H1 (cell line): ENCODE measurements around the gene MAPK1. TPM values are rescaled to one million over a fixed set of nuclear protein-coding genes. Genes with fewer than 3 reads are reported as not detected.

Source experiments
- CTCF ChIA-PET: fragments of 300-600 bp; sonication (Branson Sonifier 250); formaldehyde crosslinking; loops from one replicate; lab custom pipeline; 2021; ENCODE audit not compliant: partially characterized antibody; lab: Charles Lee
- POLR2A ChIA-PET: fragments of 300-600 bp; sonication (Branson Sonifier 250); formaldehyde crosslinking; loops from one replicate; lab custom pipeline; 2021; ENCODE audit warnings: inconsistent platforms; ENCODE audit not compliant: partially characterized antibody; lab: Charles Lee
- DNase-seq, 2 experiments: peaks; one replicate each; pipeline versions ENCODE4 v3.0.0 to v3.0.0-alpha.2; 2010 to 2022; ENCODE audit warnings: low spot score in 2 of 2, low read depth in 1 of 2, mixed read lengths in 1 of 2
- FAIRE-seq: peaks from 2 replicates; lab custom pipeline; 2011; peaks lifted over from hg19 to GRCh38; lab: Jason Lieb, UNC
- H2AFZ ChIP-seq: 2 replicates; pipeline ENCODE4 v1.8.1; 2012; ENCODE audit warnings: low read length, inconsistent platforms
- H2AK5ac ChIP-seq: 2 replicates; pipeline ENCODE4 v1.6.1; 2013; ENCODE audit warnings: low read depth, low read length
- H2BK120ac ChIP-seq: replicated peaks from 2 replicates; pipeline ENCODE3; 2013; ENCODE audit warnings: low read depth, low read length, inconsistent platforms
- H2BK12ac ChIP-seq: 2 replicates; pipeline ENCODE4 v1.6.1; 2013; ENCODE audit warnings: low read depth, low read length
- H2BK15ac ChIP-seq: 2 replicates; pipeline ENCODE4 v1.6.1; 2013; ENCODE audit warnings: low read length
- H2BK20ac ChIP-seq: 2 replicates; pipeline ENCODE4 v1.6.1; 2013; ENCODE audit warnings: low read length
- H2BK5ac ChIP-seq: 2 replicates; pipeline ENCODE4 v1.6.1; 2013; ENCODE audit warnings: low read depth, low read length
- H3K14ac ChIP-seq: 2 replicates; pipeline ENCODE4 v1.6.1; 2013; ENCODE audit warnings: inconsistent platforms; ENCODE audit not compliant: insufficient read length
- H3K18ac ChIP-seq: 2 replicates; pipeline ENCODE4 v1.6.1; 2013; ENCODE audit warnings: low read length; ENCODE audit errors: extremely low read depth
- H3K23ac ChIP-seq: 2 replicates; pipeline ENCODE4 v1.6.1; 2013; ENCODE audit warnings: inconsistent platforms; ENCODE audit not compliant: insufficient read length
- H3K23me2 ChIP-seq: 2 replicates; pipeline ENCODE4 v1.6.1; 2013; ENCODE audit warnings: low read depth, low read length
- H3K27ac ChIP-seq: 2 replicates; pipeline ENCODE4 v1.6.1; 2011; ENCODE audit warnings: low read depth, low read length, inconsistent platforms
- H3K27me3 ChIP-seq, 4 experiments: replicated peaks in 1 of 4; 1 replicate in 1 of 4; 2 replicates in 3 of 4; pipeline versions ENCODE4 v1.6.1 to v1.8.1; 2011 to 2013; ENCODE audit warnings: low read length in 3 of 4, mild to moderate bottlenecking in 3 of 4, inconsistent platforms in 2 of 4, mixed read lengths in 2 of 4, moderate library complexity in 1 of 4; ENCODE audit not compliant: control insufficient read depth in 3 of 4, insufficient read depth in 3 of 4; ENCODE audit errors: extremely low read depth in 1 of 4
- H3K36me3 ChIP-seq, 4 experiments: 2 replicates each; pipeline versions ENCODE4 v1.6.1 to v1.8.1; 2011 to 2013; ENCODE audit warnings: mild to moderate bottlenecking in 4 of 4, low read length in 3 of 4, moderate library complexity in 2 of 4, control low read depth in 1 of 4, inconsistent platforms in 1 of 4; ENCODE audit not compliant: insufficient read depth in 4 of 4, control insufficient read depth in 2 of 4
- H3K4ac ChIP-seq: replicated peaks from 2 replicates; pipeline ENCODE3; 2013; ENCODE audit warnings: low read length, low read depth, mixed read lengths, inconsistent platforms; ENCODE audit not compliant: insufficient read length
- H3K4me1 ChIP-seq, 4 experiments: replicated peaks in 1 of 4; 1 replicate in 1 of 4; 2 replicates in 3 of 4; pipeline versions ENCODE4 v1.6.1 to v1.8.1; 2011 to 2013; ENCODE audit warnings: low read length in 3 of 4, inconsistent platforms in 2 of 4, mixed read lengths in 1 of 4; ENCODE audit not compliant: insufficient read depth in 4 of 4, control insufficient read depth in 3 of 4
- H3K4me2 ChIP-seq, 2 experiments: 2 replicates each; pipeline versions ENCODE4 v1.6.1 to v1.8.1; 2011 to 2013; ENCODE audit warnings: low read depth in 2 of 2, low read length in 2 of 2, control low read depth in 1 of 2, inconsistent platforms in 1 of 2, mild to moderate bottlenecking in 1 of 2; ENCODE audit not compliant: insufficient read depth in 1 of 2
- H3K4me3 ChIP-seq, 4 experiments: fragments of 200-600, 300-600 bp in 1 of 4; sonication (generic), shearing (Covaris generic), sonication (Bioruptor Twin) in 1 of 4; 2 replicates each; pipeline versions ENCODE4 v1.5.1 to v1.8.1; 2011 to 2016; ENCODE audit warnings: low read length in 4 of 4, low read depth in 3 of 4, control low read depth in 2 of 4, inconsistent platforms in 2 of 4, mild to moderate bottlenecking in 2 of 4, mixed read lengths in 1 of 4, moderate library complexity in 1 of 4; ENCODE audit not compliant: insufficient read depth in 2 of 4; ENCODE audit errors: extremely low read depth in 1 of 4
- H3K56ac ChIP-seq: replicated peaks from 2 replicates; pipeline ENCODE3; 2013; ENCODE audit warnings: low read depth, mild to moderate bottlenecking, mixed read lengths, low read length, inconsistent platforms; ENCODE audit not compliant: insufficient read length
- H3K79me1 ChIP-seq: 2 replicates; pipeline ENCODE4 v1.6.1; 2013; ENCODE audit warnings: low read depth, low read length, control low read depth
- H3K79me2 ChIP-seq, 2 experiments: 2 replicates each; pipeline versions ENCODE4 v1.6.1 to v1.8.1; 2012 to 2013; ENCODE audit warnings: low read length in 2 of 2, mild to moderate bottlenecking in 2 of 2, inconsistent platforms in 1 of 2; ENCODE audit not compliant: insufficient read depth in 2 of 2, control insufficient read depth in 1 of 2
- H3K9ac ChIP-seq, 4 experiments: replicated peaks in 1 of 4; 1 replicate in 1 of 4; 2 replicates in 3 of 4; pipeline versions ENCODE4 v1.6.1 to v1.8.1; 2011 to 2013; ENCODE audit warnings: low read depth in 3 of 4, low read length in 3 of 4, control low read depth in 2 of 4, mild to moderate bottlenecking in 2 of 4, moderate library complexity in 2 of 4, inconsistent platforms in 1 of 4; ENCODE audit errors: extremely low read depth in 1 of 4
- H3K9me3 ChIP-seq, 2 experiments: 2 replicates each; pipeline versions ENCODE4 v1.6.1 to v1.8.1; 2012 to 2013; ENCODE audit warnings: mild to moderate bottlenecking in 2 of 2, moderate library complexity in 2 of 2, control low read depth in 1 of 2, inconsistent platforms in 1 of 2, low read depth in 1 of 2, low read length in 1 of 2, mixed read lengths in 1 of 2; ENCODE audit not compliant: insufficient read depth in 2 of 2
- H4K20me1 ChIP-seq, 2 experiments: replicated peaks in 1 of 2; 2 replicates each; pipeline versions ENCODE3 to v1.8.1; 2011 to 2013; ENCODE audit warnings: inconsistent platforms in 2 of 2, low read length in 2 of 2, mild to moderate bottlenecking in 1 of 2; ENCODE audit not compliant: insufficient read depth in 2 of 2, control insufficient read depth in 1 of 2
- H4K5ac ChIP-seq: 2 replicates; pipeline ENCODE4 v1.6.1; 2013; ENCODE audit warnings: low read length, low read depth, mixed read lengths, inconsistent platforms; ENCODE audit not compliant: insufficient read length
- H4K8ac ChIP-seq: 2 replicates; pipeline ENCODE4 v1.8.0; 2013; ENCODE audit warnings: mild to moderate bottlenecking, moderate library complexity, low read length, inconsistent platforms; ENCODE audit not compliant: insufficient read depth; ENCODE audit errors: extremely low read depth
- H4K91ac ChIP-seq: replicated peaks from 2 replicates; pipeline ENCODE3; 2013; ENCODE audit warnings: low read length, mixed read lengths, inconsistent platforms; ENCODE audit not compliant: insufficient read length
- BACH1 ChIP-seq: IDR thresholded peaks from 2 replicates; pipeline ENCODE4 v1.6.1; 2012; ENCODE audit warnings: low read length, improper control_type of control experiment
- BCL11A ChIP-seq, 2 experiments: IDR thresholded peaks; one replicate each; pipeline ENCODE4 v1.6.1; 2011; ENCODE audit warnings: low read depth in 2 of 2, low read length in 2 of 2, mild to moderate bottlenecking in 2 of 2
- BRCA1 ChIP-seq: IDR thresholded peaks from 2 replicates; pipeline ENCODE4 v1.6.1; 2012; ENCODE audit warnings: low read depth, low read length, improper control_type of control experiment
- CHD1 ChIP-seq: IDR thresholded peaks from 2 replicates; pipeline ENCODE4 v1.6.1; 2012; ENCODE audit warnings: low read depth, low read length, improper control_type of control experiment
- CHD2 ChIP-seq: IDR thresholded peaks from 2 replicates; pipeline ENCODE4 v1.6.1; 2012; ENCODE audit warnings: low read length, improper control_type of control experiment
- FOSL1 ChIP-seq: IDR thresholded peaks from 2 replicates; pipeline ENCODE4 v1.6.1; 2011; ENCODE audit warnings: mild to moderate bottlenecking, low read depth, low read length, moderate library complexity; ENCODE audit not compliant: insufficient read depth
- HDAC6 ChIP-seq: IDR thresholded peaks from one replicate; pipeline ENCODE4 v1.7.1; 2012; ENCODE audit warnings: low read depth, mild to moderate bottlenecking, inconsistent platforms, low read length, moderate library complexity
- NRF1 ChIP-seq: IDR thresholded peaks from 2 replicates; pipeline ENCODE4 v1.6.1; 2011; ENCODE audit warnings: mild to moderate bottlenecking, low read depth, low read length, improper control_type of control experiment
- RAD21 ChIP-seq, 2 experiments: IDR thresholded peaks in 1 of 2; conservative IDR thresholded peaks in 1 of 2; 2 replicates each; pipeline ENCODE4 v1.6.1; 2011; ENCODE audit warnings: low read depth in 2 of 2, low read length in 2 of 2, improper control_type of control experiment in 1 of 2, inconsistent platforms in 1 of 2, mild to moderate bottlenecking in 1 of 2, moderate library complexity in 1 of 2
- RNF2 ChIP-seq: fragments of 200-900, 300-1000 bp; sonication (generic); IDR thresholded peaks from 2 replicates; pipeline ENCODE4 v1.7.1; 2016; ENCODE audit warnings: borderline replicate concordance, low read depth, mild to moderate bottlenecking, antibody characterized with exemption, low read length; ENCODE audit not compliant: poor library complexity, severe bottlenecking; ENCODE audit errors: missing control alignments
- SIN3A ChIP-seq, 2 experiments: IDR thresholded peaks in 1 of 2; conservative IDR thresholded peaks in 1 of 2; 2 replicates each; pipeline ENCODE4 v1.6.1; 2011 to 2012; ENCODE audit warnings: low read length in 2 of 2, improper control_type of control experiment in 1 of 2, low read depth in 1 of 2, mild to moderate bottlenecking in 1 of 2
- SP2 ChIP-seq: IDR thresholded peaks from 2 replicates; pipeline ENCODE4 v1.6.1; 2012; ENCODE audit warnings: mild to moderate bottlenecking, low read length, inconsistent platforms
- TCF12 ChIP-seq: IDR thresholded peaks from 2 replicates; pipeline ENCODE4 v1.6.1; 2011; ENCODE audit warnings: low read depth, mild to moderate bottlenecking, low read length
- TEAD4 ChIP-seq: IDR thresholded peaks from 2 replicates; pipeline ENCODE4 v1.6.1; 2012; ENCODE audit warnings: low read depth, low read length, inconsistent platforms, mixed read lengths
- YY1 ChIP-seq: IDR thresholded peaks from 2 replicates; pipeline ENCODE4 v1.6.1; 2011; ENCODE audit warnings: low read depth, mild to moderate bottlenecking, low read length
- polyA plus RNA-seq, 7 experiments: library from polyadenylated mRNA; depleted of rRNA in 3 of 7; stranded (reverse) in 5 of 7; unstranded in 2 of 7; fragments of >200 nt in 5 of 7; fragments of 200-250 nt in 2 of 7; gene quantifications; 1 replicate in 5 of 7; 2 replicates in 1 of 7; 4 replicates in 1 of 7; pipeline versions ENCODE4 v1.2.1 to v1.2.3, GENCODE V29; 2011 to 2013; ENCODE audit warnings: missing spikeins in 2 of 7, mixed read lengths in 2 of 7
- total RNA-seq: library from RNA; stranded (reverse); fragmentation: NEBNext Ultra II Directional; extraction: Animal tissue kit (Norgen Biotek cat#: 25700); gene quantifications from 2 replicates; pipeline ENCODE4 v1.2.1, GENCODE V29; 2021

MAPK1 gene
- total and polyA plus RNA-seq, 2 of the 8 experiments (the other 6 are each of a cell fraction or from before 2014, with no cell fraction given): 28.1 to 101 TPM

DNA sequence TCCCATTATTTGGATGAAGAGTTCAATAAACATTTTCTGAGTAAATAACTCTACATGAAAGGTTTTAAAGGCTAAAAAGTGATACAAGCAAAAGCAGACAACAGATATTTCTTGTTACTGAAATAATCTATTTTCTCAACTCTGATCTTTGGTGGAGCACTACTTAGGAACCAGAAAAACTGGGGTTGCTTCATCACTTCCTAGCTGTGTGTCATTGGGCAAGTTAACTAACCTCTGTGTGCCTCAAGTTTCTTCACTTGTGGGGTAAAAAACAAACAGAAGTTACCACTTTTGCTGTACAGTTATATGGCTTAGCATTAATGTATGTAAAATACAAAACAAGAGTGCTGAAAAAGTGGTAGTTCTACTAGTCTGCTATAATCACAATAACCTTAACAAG, 5.6 kb downstream of the MAPK1 start:
- H2BK5ac ChIP-seq: no peak overlapping the region
- no peak for TF ChIP-seq CHD2
- no peak for TF ChIP-seq SP2
- no peak for TF ChIP-seq BRCA1
- no peak for TF ChIP-seq YY1
- no peak for TF ChIP-seq FOSL1
- TF ChIP-seq RNF2: no peak
- TF ChIP-seq CHD1: no peak
- no peak for TF ChIP-seq TEAD4
- TF ChIP-seq BACH1: no peak
- TF ChIP-seq HDAC6: no peak
- TF ChIP-seq TCF12: no peak
- TF ChIP-seq SIN3A (conservative IDR thresholded peaks at IDR 0.05 in 1 of 2, IDR thresholded peaks at IDR 0.05 in 1 of 2; ENCODE audit: low read depth in 1 of 2, low read length in 2 of 2): no peak
- TF ChIP-seq RAD21 (IDR thresholded peaks at IDR 0.05 in 1 of 2, conservative IDR thresholded peaks at IDR 0.05 in 1 of 2; ENCODE audit: low read depth in 2 of 2, low read length in 2 of 2): no peak
- no peak for TF ChIP-seq NRF1
- no peak for TF ChIP-seq BCL11A (IDR thresholded peaks at IDR 0.05; ENCODE audit: low read depth in 2 of 2, low read length in 2 of 2)
- H2AFZ ChIP-seq: no peak overlapping the region
- no peak overlapping the region for H2BK120ac ChIP-seq
- no peak overlapping the region; a peak in 1 of 4 replicates for H3K4me2 ChIP-seq
- H3K9me3 ChIP-seq: no peaks in the 10 kb centered on the region
- ChIA-PET CTCF (interaction anchor here (0.6 to 0.9 kb wide), 2 partner anchors 7 to 26 kb away, joined by 3 to 5 read pairs; no protein-coding TSS in a partner anchor), POLR2A (interaction anchor here (1.3 kb wide), 1 partner anchor 8 kb away, joined by 5 read pairs; no protein-coding TSS in a partner anchor)
- H2BK15ac ChIP-seq: no peak overlapping the region
- H3K4me3 ChIP-seq: no peak overlapping the region
- no peak overlapping the region for H4K91ac ChIP-seq
- FAIRE-seq (no peak), DNase-seq (no peak)
- no peak overlapping the region for H2BK12ac ChIP-seq
- peaks cover 22 to 99% of the 10 kb centered on the region in 2 experiments for H3K79me2 ChIP-seq
- H3K14ac ChIP-seq: no peak overlapping the region
- no peak overlapping the region for H4K8ac ChIP-seq
- no peak overlapping the region for H3K18ac ChIP-seq
- H3K4ac ChIP-seq: no peak overlapping the region
- no peak overlapping the region for H2AK5ac ChIP-seq
- no peak overlapping the region for H3K56ac ChIP-seq
- 0 out of 2 replicates have a peak, but pooled peaks cover 6% of the 10 kb centered on the region for H3K23me2 ChIP-seq
- no peaks in the 10 kb centered on the region for H3K27me3 ChIP-seq
- no peak overlapping the region for H4K5ac ChIP-seq
- peaks cover 37 to 46% of the 10 kb centered on the region in 2 experiments for H4K20me1 ChIP-seq
- H3K9ac ChIP-seq: no peak overlapping the region
- peaks cover 20% of the 10 kb centered on the region for H3K79me1 ChIP-seq
- no peak overlapping the region for H3K23ac ChIP-seq
- no peaks in the 10 kb centered on the region for H3K36me3 ChIP-seq
- no peak overlapping the region for H2BK20ac ChIP-seq
- H3K4me1 ChIP-seq: peaks cover 2 to 17% (median 11%) of the 10 kb centered on the region in 4 experiments; a peak in 6 of 7 replicates
- H3K27ac ChIP-seq: no peak overlapping the region
